Measurements from ENCODE around the gene C4BPA.

The C4BPA gene

DNA sequence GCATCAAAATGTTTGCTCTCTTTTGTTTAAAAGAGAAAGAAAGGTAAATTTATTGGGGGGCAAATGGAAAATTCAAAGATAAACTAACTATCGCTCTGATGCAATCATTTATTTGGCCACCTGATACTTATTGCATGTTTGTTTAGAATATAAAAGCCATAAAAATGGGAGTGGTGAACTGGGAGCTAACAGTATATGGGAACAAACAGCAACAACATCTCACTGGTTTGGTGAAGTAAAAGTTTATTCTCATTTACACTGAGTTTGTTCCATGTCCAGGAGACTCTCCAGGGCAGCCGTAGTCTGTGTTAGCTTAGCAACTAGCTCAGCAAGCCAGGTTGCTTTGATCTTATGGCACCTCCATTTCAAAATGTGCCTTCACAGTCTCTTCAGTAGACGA lies 20.4 kb downstream of the C4BPA start:
- H3K27ac ChIP-seq, result no peak overlapping the region
- CTCF ChIA-PET, result interaction anchor here (0.6 kb wide), 1 partner anchor 1319 kb away, joined by 3 read pairs; no protein-coding TSS in a partner anchor
- POLR2A ChIA-PET (ENCODE audit: low non-redundant PET), result no interaction called here
- TF ChIP-seq, protein P1, sequence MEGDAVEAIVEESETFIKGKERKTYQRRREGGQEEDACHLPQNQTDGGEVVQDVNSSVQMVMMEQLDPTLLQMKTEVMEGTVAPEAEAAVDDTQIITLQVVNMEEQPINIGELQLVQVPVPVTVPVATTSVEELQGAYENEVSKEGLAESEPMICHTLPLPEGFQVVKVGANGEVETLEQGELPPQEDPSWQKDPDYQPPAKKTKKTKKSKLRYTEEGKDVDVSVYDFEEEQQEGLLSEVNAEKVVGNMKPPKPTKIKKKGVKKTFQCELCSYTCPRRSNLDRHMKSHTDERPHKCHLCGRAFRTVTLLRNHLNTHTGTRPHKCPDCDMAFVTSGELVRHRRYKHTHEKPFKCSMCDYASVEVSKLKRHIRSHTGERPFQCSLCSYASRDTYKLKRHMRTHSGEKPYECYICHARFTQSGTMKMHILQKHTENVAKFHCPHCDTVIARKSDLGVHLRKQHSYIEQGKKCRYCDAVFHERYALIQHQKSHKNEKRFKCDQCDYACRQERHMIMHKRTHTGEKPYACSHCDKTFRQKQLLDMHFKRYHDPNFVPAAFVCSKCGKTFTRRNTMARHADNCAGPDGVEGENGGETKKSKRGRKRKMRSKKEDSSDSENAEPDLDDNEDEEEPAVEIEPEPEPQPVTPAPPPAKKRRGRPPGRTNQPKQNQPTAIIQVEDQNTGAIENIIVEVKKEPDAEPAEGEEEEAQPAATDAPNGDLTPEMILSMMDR (conservative IDR thresholded peaks at IDR 0.05; ENCODE audit: low read depth), result no peak
- DNase-seq (ENCODE audit: low spot score), result no peak

GRCh38 chr1:207128336-207128921 lies 24.4 kb downstream of the C4BPA start:
- POLR2A ChIA-PET (ENCODE audit: low non-redundant PET), result no interaction called here
- CTCF ChIA-PET, result no interaction called here
- DNase-seq (ENCODE audit: low spot score), result no peak
- H3K27ac ChIP-seq, result no peak overlapping the region
- TF ChIP-seq, protein P1 (conservative IDR thresholded peaks at IDR 0.05; ENCODE audit: low read depth), result no peak

GRCh38 chr1:207129053-207129452 lies 25.0 kb downstream of the C4BPA start:
- ChIA-PET CTCF (no interaction called here), POLR2A (ENCODE audit: low non-redundant PET) (no interaction called here)
- DNase-seq (ENCODE audit: low spot score), result no peak
- no peak overlapping the region for H3K27ac ChIP-seq
- TF ChIP-seq, protein P1 (conservative IDR thresholded peaks at IDR 0.05; ENCODE audit: low read depth), result no peak

DNA sequence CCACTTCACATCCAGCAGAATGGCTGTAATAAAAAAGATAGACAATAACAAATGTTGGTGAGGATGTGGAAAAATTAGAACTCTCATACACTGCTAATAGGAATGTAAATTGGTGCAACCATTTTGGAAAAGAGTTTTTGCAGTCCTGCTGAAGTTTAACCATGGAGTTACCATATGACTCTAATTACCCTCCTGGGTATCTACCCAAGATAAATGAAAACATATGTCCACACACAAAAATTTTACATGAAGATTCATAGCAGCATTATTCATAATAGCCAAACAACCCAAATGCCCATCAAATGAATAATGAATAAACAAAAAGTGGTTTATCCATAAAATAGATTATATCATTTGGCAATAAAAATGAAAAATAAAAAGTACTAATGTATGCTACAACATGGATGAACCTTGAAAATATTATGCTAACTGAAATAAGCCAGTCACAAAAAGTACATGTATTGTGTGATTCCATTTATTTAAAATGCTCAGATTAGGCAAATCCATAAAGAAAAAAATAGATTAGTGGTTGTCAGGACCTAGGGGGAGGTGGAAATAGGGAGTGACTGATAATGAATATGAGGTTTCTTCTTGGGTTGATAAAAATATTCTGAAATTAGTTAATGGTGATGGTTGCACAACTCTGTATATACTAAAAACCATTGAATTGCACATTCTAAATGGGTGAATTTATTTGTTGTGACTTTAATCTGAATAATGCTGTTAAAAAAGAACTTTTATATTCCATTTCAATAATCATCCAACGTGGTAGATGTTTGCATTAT lies 26.4 kb downstream of the C4BPA start:
- TF ChIP-seq, protein P1 (conservative IDR thresholded peaks at IDR 0.05; ENCODE audit: low read depth), result no peak
- CTCF ChIA-PET, result no interaction called here
- POLR2A ChIA-PET (ENCODE audit: low non-redundant PET), result no interaction called here
- no peak overlapping the region for H3K27ac ChIP-seq
- DNase-seq (ENCODE audit: low spot score), result no peak

GRCh38 chr1:207131163-207131562 lies 27.1 kb downstream of the C4BPA start:
- no peak for DNase-seq (ENCODE audit: low spot score)
- no peak overlapping the region for H3K27ac ChIP-seq
- POLR2A ChIA-PET (ENCODE audit: low non-redundant PET), result no interaction called here
- TF ChIP-seq, protein P1 (conservative IDR thresholded peaks at IDR 0.05; ENCODE audit: low read depth), result no peak
- CTCF ChIA-PET, result no interaction called here

DNA sequence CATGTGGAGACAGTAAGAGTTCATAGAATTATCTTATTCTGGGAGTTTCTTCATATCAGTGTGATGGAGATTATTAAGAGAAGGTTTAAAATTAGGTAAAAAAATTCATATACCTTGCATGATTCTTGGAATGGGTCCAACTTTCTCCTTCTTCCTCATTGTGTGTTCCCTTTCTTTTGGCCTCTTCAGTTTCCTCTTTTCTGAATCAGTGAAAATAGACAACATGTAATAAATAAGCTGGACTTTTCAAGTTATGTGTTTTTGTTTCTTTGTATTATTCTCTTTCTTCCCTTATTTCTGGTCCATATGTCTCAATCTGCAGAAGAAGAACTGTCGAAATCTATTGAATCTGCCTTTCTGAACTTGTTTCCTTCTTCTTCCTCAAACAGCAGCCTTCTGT lies 30.5 kb downstream of the C4BPA start:
- DNase-seq (ENCODE audit: low spot score), result no peak
- ChIA-PET CTCF (no interaction called here), POLR2A (ENCODE audit: low non-redundant PET) (no interaction called here)
- H3K27ac ChIP-seq, result no peak overlapping the region
- TF ChIP-seq, protein P1 (conservative IDR thresholded peaks at IDR 0.05; ENCODE audit: low read depth), result no peak

Measured in RWPE1 (cell line).